SK-N-MC (cell line): ENCODE results near the gene NOTCH4.

Experiments
- EZH2 ChIP-seq: fragments of 200-600 bp; sonication (generic); IDR thresholded peaks from one replicate; pipeline ENCODE4 v1.6.1; 2017; ENCODE audit warnings: antibody characterized with exemption
- FOXP2 ChIP-seq: optimal IDR thresholded peaks from 2 replicates; pipeline ENCODE3; 2011; ENCODE audit warnings: mild to moderate bottlenecking, moderate library complexity; ENCODE audit not compliant: insufficient read depth; ENCODE audit errors: extremely low read length, control extremely low read depth
- POLR2AphosphoS5 ChIP-seq: IDR thresholded peaks from 2 replicates; pipeline ENCODE4 v1.6.1; 2012; ENCODE audit warnings: mild to moderate bottlenecking, low read depth, low read length, borderline replicate concordance

DNA sequence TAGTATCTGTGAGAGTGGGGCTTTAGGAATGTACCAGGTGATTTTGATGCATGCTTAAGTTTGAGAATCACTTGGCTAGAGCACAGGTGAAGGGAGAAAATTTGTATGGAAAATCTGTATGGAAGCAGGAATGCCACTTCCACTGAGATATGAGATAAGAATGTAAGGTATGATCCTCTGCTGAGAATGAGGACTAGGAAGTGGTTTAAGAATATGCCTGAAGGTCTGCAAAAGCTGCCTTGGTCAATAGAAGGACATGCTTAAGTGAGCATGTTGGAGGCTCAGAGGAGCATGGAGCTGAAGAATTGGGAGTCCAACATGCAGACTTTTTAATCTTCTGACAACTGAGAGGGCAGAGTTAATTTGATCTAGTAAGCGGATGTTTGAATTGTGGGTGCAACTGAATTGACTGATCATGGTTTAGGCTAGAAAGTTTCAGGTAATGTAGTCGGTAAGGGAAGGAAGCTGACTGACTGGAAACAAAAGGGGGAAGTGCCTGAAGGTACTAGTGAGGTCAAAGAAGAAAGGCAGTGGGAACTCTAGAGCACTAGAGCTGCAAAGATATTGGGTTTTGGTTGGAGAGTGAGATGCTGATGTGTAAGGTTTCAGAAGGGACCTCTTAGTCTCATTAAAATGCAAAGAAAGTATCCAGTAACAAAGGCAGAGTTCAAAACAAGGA is 28.6 kb upstream of the NOTCH4 start:
- TF ChIP-seq EZH2 (no peak), POLR2AphosphoS5 (no peak), FOXP2 (no peak)
